GM12878 (cell line): Measurements from ENCODE around the gene PITPNM1.

Experiments used
- ATF7 ChIP-seq: fragments of 450-650 bp; IDR thresholded peaks from 2 replicates; pipeline ENCODE4 v1.6.1; 2016; ENCODE audit warnings: low read depth, mild to moderate bottlenecking
- CHD1 ChIP-seq: IDR thresholded peaks from 2 replicates; pipeline ENCODE4 v1.6.1; 2012; ENCODE audit warnings: low read depth, low read length, improper control_type of control experiment
- CTCF ChIP-seq, 3 experiments: IDR thresholded peaks in 2 of 3; conservative IDR thresholded peaks in 1 of 3; 2 replicates each; pipeline ENCODE4 v1.5.1; 2011; ENCODE audit warnings: low read depth in 3 of 3, low read length in 3 of 3, mild to moderate bottlenecking in 3 of 3, control low read depth in 2 of 3, moderate library complexity in 2 of 3, inconsistent platforms in 1 of 3, mixed read lengths in 1 of 3; ENCODE audit not compliant: control insufficient read depth in 2 of 3, insufficient read depth in 1 of 3; ENCODE audit errors: extremely low read depth in 1 of 3
- CUX1 ChIP-seq: IDR thresholded peaks from 2 replicates; pipeline ENCODE4 v1.6.1; 2012; ENCODE audit warnings: improper control_type of control experiment, low read depth, low read length; ENCODE audit not compliant: insufficient replicate concordance
- EGR1 ChIP-seq, 2 experiments: IDR thresholded peaks; 1 replicate in 1 of 2; 2 replicates in 1 of 2; pipeline ENCODE4 v1.6.1; 2011 to 2012; ENCODE audit warnings: low read depth in 2 of 2, low read length in 2 of 2, borderline replicate concordance in 1 of 2, mild to moderate bottlenecking in 1 of 2, moderate library complexity in 1 of 2
- EP300 ChIP-seq, 2 experiments: fragments of 150-350 bp in 1 of 2; IDR thresholded peaks; 2 replicates each; pipeline ENCODE4 v1.6.1; 2011 to 2012; ENCODE audit warnings: low read depth in 2 of 2, low read length in 2 of 2, borderline replicate concordance in 1 of 2, improper control_type of control experiment in 1 of 2, inconsistent platforms in 1 of 2; ENCODE audit not compliant: control insufficient read depth in 1 of 2
- FOXM1 ChIP-seq: IDR thresholded peaks from 2 replicates; pipeline ENCODE4 v1.6.1; 2012; ENCODE audit warnings: low read depth, mild to moderate bottlenecking, inconsistent platforms, low read length, moderate library complexity
- MTA3 ChIP-seq: IDR thresholded peaks from 2 replicates; pipeline ENCODE4 v1.6.1; 2012; ENCODE audit warnings: low read length, inconsistent platforms, borderline replicate concordance
- POLR2A ChIP-seq: IDR thresholded peaks from 2 replicates; pipeline ENCODE4 v1.6.1; 2011; ENCODE audit warnings: low read depth, mild to moderate bottlenecking, low read length
- REST ChIP-seq: IDR thresholded peaks from 2 replicates; pipeline ENCODE4 v1.6.1; 2012; ENCODE audit warnings: mild to moderate bottlenecking, low read depth, low read length
- SKIL ChIP-seq: fragments of 450-650 bp; IDR thresholded peaks from 2 replicates; pipeline ENCODE4 v1.6.1; 2017; ENCODE audit warnings: mild to moderate bottlenecking, low read depth, inconsistent platforms; ENCODE audit not compliant: poor library complexity, severe bottlenecking
- ZNF274 ChIP-seq: IDR thresholded peaks from one replicate; pipeline ENCODE4 v1.8.0; 2011; ENCODE audit not compliant: insufficient read length, insufficient read depth

- TF ChIP-seq REST (no peak), CTCF (IDR thresholded peaks at IDR 0.05 in 2 of 3, conservative IDR thresholded peaks at IDR 0.05 in 1 of 3; ENCODE audit: control insufficient read depth in 2 of 3, extremely low read depth in 1 of 3, insufficient read depth in 1 of 3, low read depth in 3 of 3, low read length in 3 of 3) (no peak), FOXM1 (no peak), SKIL (no peak), EGR1 (IDR thresholded peaks at IDR 0.05; ENCODE audit: borderline replicate concordance in 1 of 2, low read depth in 2 of 2, low read length in 2 of 2) (no peak), ATF7 (no peak), POLR2A (no peak), MTA3 (no peak), CHD1 (no peak), CUX1 (no peak), EP300 (IDR thresholded peaks at IDR 0.05; ENCODE audit: borderline replicate concordance in 1 of 2, control insufficient read depth in 1 of 2, low read depth in 2 of 2, low read length in 2 of 2) (no peak), ZNF274 (no peak)
Observed at GRCh38 chr11:67532889-67533288, 27.7 kb upstream of the PITPNM1 start.
